Stimulated activated CD4-positive, alpha-beta T cell treated with anti-CD3 and anti-CD28 coated beads, Interleukin-1b, Interleukin-23, amount 100 ng/mL, for 4 hours (primary cell): ENCODE data around the gene INPP5A.

Experiments used
- DNase-seq, 2 donors: peaks; one replicate each; pipeline ENCODE4 v3.0.0-alpha.2; 2020; ENCODE audit warnings: low read depth in 2 of 2

Gene INPP5A

DNA sequence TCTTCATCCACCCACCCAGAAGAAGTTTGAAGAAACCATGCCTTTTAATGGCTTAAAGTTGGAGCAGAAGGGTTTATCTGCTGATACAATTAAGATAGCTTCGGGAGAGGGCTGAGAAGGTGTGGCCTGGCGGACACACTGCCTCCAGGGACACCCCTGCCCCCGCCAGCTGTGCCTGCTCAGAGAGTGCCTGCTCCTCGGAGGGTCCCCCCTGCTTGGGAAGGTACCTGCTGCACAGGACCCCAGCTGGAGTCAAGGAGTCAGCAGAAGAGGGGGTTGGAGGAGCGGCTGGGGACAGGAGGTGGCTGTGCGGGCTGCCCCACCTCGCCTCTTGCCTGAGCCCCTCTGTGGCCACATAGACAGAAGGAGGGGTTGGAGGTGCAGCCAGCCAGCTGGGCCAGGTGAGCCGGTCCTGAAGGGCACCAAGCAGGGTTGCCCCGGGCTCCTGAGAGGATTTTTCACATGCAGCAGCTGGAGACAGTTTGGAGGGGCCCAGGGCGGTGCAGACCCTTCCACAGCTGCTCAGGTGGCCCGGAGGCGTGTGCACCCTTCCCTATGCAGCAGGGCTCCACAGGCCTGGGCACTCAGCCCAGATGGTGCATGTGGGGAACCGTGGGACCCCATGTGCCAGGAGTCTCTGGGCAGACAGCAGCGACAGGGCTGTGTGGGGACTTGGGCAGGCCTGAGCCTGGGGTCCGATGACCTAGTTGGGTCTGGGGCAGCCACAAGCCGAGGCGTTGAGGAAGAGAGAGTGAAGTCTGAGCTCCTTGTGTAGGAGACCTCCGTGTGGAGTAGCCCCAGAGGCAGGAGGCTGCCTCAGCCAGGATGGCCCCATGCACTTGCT lies 118.9 kb downstream of the INPP5A start:
- no peak for DNase-seq

DNA sequence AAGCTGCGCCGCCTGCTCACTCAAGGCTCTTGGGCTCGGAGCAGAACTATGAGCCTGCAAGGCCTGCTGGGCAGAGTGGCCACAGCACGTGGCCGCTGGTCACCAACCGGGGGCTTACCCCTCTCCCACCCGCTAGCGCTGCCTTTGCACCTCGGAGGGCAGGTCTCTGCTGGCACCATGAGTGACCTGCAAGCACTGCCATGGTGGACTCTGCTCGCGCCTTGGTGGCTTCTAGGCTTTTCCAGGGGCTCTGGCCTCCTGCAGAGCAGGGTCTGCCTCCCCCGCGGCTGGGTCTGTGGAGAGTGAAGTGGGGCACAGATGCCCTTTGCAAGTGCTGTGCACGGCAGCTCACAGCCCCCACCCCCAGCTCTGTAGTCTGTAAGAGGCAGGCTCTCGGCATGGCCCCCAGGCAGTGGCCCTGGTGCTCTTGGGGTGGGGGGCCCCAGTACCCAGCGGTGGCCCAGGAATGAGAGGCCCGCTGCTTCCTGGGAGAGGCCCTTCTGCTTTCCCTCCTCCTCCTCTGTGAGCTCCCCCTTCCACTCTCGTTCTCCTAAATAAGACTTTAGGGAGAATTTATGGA lies 119.6 kb downstream of the INPP5A start:
- no peak for DNase-seq

DNA sequence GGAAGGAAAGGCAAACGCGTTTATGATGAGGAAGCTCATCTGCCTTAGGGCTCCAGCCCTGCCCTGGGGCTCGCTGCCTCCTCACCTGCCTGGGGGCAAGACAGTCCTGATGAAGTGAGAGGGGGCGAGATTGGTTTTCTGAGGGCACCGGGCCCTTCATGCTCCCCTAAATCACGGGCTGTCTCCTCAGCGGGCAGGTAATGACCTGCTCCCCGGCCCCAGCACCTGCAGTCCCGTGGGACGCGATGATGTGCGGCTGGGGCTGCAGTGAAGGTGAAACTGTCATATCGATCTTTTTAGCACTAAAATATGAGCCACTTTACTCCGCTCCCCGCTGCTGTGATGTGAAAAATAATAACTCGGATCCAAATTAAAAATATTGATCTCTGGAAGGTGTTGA lies 120.2 kb downstream of the INPP5A start:
- no peak for DNase-seq

DNA sequence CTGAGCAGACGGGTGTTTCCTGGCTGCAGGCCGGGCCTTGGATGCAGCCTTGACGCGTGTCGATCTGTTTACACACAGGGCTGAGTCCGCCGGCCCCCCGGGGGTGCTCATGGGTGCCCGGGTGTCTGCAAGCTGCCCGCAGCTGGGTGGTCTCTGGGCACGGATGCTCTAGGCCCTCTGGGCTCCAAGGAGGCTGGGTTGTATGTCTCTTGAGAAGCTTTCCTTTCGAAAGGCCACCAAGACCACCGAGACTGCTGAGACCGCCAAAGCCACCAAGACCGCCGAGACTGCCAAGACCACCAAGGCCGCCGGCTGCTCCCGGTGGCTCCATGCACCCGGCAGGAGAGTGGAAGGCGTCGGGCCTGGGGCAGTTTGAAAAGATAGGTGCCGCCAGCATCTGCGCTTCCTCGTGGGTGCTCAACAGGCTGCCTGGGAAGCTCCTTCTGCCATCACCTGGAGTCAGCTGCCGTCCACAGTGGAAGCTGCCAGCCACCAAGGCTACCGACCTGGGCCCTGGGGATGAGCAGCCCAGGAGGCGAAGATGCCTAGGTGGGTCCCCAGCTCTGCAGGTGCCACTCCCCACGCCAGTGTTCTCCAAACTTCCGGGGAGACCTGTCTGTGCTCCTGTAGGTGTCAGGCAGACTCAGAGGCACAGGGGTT lies 121.1 kb downstream of the INPP5A start:
- no peak for DNase-seq

DNA sequence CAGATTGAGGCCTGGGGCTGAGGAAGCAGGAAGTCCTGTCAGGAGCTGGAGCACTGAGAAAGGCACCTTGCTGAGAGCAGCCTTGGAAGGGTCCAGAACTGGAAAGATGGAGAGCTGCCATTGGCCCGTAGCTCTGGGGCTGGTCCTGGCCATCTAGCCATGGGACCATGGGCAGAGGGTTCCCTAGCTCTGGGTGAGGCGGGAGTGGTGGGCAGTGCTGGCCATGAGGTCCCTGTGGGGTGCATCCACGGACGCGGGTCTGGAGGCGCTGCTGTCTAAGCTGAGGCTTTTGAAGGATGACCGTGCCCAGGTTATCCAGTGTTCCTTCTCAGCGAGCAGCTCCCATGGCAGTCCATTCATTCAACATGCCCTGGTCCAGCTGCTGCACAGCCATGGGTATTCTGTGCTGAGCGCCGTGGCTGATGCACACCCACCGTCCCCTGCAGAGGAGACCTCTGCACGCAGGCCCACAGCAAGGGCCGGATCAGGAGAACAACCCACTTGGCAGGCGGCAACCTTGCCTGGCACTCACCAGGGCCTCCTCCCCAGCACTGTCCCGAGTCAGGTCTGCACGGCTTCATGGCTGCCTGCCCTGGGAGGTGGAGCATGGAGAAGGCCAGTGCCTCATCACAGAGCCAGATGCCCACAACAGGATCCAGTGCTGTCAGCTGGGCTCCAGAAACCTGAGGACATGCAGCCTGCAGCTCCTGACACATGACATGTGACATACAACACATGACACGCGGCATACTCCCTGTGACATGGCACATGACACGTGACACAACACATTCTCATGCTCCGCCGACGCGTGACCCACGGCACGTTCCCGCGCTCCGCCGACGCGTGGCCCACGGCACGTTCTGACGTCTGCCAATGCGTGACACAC lies 121.9 kb downstream of the INPP5A start:
- DNase-seq: no peak

DNA sequence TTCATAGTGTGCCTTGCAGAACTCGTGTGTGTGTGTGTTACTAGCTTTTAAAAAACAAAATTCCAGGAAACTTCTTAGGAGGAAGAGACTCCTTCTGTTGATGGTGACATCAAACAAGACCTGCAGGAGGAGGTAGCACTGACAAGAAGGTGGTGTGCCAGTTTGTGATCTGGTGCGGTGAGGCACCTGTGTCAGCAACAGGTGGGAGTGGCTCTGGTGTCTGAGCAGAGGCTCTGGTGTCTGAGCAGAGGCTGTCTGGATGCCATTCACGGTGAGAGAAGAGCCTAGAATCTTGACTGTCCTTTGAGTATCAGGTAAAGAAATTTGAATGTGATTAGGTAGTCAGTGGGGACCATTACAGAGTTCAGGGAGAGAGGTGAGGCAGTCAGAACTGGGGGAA lies 122.8 kb downstream of the INPP5A start:
- no peak for DNase-seq

DNA sequence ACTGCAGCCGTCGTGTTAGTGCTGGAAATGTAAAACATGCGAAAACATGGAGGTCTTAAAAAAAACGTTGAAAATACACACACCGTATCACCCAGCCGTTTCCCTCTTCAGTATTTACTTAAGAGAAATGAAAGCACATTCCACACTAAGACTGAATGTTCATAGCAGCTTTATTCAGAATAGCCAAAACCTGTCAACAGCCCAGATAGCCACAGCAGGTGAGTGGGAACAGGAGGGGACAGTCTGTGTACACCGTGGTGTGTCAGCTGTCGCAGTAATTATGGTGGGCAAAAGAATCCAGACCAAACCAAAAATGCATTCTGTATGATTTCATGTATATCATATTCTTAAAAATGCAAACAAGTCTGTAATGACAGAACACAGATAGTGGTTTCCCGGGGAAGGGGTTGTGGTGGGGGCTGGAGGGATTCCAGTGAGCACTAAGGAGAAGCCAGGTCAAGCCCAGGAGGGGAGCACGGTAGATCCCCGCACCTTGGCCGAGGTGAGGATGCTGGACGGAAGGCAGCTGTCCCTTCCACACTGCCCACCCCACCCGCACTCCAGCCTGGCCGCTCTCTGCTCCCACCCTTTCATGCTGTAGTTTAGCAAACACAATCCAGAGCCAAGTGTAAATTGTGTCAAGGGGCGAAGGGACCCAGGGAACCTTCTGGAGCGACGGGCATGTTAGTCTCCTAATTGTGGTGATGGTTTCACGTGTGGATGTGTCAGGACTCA lies 124.8 kb downstream of the INPP5A start:
- no peak for DNase-seq

DNA sequence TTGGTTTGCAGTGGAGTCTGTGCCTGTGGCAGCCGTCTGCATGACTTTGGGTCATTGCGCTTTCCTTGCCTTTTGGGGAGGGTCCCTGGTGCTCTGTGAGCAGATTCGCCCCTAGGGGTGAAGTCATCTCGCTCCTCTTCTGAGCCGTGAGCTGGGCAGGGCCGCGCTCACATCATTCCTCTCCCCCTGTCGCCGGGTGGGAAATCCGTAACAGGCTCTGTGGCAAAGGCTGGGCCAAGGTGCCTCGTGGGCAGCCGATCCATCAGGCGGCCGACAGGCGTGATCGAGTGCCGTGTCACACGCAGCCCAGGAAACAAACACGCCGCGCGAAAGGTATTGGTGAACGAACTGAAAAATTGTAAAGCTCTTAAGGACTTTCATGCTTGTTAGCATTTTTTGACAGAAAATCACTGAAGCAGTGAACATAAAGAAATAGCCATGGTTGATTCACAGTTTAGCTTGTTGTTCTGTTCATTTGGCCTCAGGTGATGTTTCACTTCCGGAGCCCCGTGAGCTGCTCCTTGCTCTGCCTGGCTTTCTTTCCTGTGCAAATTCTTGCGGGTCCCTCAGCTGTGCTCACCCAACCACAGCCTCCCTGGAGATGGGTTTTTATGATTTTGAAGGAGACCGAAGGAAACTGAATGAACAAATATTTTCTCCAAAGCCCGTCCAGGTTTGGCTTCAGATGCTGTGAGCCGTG lies 126.2 kb downstream of the INPP5A start:
- no peak for DNase-seq

DNA sequence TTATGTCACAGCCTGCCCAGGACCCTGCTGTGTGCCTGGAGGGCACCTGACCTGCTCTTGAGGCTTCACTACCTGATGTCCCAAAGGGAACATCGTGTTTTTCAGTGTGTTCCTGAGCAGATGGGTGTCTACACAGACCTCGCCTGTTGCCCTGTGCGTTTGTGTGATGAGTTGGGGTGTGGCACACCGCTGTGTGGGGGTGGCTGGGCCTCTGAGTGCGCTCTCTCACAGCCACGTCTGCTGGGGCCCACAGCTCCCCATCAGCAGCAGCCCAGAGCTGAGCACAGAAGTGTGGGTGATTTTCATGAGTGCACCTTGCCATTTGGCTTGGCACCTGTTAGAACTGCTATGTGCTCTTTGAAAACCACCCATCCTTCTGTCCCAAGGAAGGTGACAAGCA lies 126.8 kb downstream of the INPP5A start:
- no peak for DNase-seq

DNA sequence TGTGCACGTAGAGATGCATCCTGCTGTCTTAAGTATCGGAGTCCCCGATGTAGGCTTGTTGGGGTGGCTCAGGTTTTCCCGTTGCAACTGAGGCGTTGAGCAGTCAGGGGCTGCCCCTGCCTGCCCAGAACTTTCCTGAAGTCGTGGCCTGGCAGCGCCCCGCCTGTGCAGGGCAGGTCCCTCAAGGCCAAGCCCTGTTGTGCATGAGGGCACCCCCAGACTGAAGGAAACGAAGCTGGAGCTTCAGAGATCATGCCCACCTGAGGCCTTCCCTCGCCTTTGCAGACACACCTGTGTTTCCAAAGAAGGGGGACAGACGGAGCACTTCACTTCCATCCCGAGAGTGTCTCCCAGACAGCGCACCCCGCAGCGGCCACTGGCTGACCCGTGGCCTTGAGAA lies 127.3 kb downstream of the INPP5A start:
- no peak for DNase-seq

DNA sequence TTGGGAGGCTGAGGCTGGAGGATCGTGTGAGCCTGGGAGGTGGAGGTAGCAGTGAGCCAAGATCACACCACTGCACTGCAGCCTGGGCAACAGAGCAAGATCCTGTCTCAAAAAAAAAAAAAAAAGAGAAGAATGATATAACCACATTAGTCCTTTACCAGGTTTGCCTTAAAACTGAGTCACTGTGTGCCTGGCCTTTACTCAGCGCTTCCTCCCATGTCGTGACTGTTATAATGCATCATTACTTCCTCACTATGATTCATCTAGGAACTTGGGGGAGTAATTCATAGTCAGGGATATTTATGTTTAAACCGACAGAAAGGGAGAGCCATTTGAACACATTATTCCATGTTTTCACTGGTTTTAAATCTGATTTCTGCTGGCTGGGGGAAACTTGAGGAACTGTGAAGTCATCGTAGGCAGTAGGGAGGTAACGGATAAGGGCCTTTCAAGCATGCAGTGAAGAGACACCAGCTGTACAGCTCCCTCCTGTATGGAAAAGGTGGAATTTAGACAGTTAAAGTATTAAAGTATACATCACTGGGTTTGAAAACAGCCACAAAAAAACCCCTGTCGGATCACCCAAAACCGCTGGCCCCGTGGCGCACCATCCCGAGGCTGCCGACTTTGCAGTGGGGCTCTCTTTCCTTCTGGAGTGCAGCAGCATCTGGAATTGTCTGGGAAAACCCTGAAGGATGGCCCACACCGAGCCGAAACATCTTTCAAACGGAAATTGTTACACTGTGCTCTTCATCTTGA lies 128.5 kb downstream of the INPP5A start:
- no peak for DNase-seq

DNA sequence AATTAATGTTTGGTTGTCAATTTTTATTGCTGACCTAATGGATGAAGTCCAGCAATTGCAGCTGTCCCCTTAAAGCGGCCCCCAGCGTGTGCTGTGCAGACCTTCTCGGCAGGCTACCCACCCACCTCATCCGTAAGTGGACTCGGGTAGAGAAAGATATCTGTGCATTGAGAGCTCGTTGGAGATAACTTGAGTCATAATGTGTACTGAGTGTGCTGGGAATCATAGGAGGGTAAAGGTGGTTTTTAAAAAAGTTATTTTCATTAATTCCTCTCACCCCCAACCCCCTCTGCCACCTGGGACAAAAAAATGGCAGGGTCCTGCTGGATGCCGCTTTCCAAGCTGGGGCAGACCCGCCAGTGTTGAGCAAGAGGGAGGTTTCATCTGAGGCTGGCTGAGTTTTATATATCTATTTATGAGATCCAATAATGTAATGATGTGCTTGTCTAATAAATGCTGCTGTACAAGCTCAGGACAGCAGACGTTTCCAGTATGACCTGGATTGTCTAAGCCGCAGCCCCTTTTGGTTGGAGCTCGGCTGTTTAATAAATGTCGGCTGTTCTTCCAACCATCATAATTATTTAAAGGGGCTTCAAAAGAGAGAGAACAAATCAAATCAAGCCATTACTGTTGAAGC lies 129.2 kb downstream of the INPP5A start:
- DNase-seq: no peak

DNA sequence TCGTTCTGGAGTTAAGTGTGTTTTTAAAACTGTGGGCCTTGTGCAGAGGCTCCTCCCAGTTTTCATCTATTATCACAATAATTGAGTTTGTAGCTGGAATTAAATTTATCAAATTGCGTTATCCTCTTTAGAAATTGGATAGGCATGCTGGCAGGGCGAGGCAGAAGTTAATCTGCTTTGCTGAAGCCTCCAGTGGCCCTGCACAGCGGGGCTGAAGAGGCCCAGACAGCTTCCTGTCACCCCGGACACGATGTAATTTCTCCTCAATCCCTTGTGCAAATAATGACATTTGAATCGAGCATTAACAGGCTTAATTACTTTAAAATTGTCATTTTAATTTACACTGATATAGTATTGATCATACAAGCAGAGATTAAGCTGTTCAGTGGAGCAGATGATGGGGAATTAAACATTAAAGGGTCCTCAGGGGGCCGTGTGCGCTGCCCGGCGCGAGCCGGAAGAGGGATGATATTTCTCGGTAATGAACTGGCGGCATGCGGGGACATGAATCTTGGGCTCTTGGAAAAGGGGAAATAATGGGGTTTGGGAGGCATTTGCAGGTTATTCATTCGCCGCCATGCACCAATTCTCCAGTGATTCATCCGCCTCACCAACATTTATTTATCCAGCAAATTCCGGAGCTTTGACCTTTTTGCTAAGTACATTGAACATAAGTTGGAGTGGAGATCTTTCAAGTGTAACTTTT lies 129.9 kb downstream of the INPP5A start:
- no peak for DNase-seq

DNA sequence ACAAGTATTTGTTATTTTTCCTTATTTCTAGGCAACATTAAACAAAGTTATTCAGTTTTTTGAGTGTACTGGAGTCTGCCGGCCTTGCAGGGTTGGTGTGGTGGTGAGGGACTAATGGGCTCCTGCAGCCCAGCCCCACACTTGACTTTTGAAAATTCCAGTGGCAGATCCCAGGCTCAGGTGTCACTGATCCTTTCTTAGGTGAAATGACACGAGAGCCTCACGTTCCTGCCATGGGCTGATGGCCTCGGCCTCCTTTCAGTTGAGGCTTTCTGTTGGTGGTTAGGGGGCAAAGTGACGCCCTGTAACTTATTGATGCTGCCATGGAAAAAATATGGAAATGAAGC lies 130.4 kb downstream of the INPP5A start:
- no peak for DNase-seq

DNA sequence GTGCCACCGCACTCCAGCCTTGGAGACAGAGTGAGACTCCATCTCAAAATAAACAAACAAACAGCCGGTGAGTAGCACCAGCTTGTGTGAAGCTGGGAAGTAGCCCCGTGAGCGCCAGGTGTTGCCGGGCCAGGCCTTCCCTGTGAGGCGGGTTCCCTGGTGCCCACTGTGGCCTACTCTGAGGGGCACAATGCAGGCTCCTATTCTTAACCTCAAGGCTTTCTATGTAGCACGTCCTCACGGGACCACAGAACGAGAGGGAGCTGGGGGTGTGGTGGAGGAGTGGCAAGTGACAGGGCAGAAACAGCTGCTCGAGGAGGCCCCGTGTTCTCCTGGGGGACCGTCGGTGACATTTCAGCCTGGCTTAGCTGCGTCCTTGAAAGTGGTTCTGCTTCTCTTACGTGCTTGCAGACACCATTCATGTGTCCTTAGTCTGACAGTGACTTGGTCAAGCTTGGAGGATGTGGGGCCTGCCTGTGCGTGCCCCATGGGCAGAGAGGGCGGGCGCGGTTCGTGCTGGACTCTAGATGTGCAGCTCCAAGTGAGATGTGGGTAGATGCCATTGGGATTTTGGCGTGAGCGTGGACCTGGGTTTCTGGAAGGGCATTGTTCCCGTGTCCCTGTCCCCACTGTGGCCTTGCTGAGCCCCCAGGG lies 131.7 kb downstream of the INPP5A start:
- DNase-seq: no peak

DNA sequence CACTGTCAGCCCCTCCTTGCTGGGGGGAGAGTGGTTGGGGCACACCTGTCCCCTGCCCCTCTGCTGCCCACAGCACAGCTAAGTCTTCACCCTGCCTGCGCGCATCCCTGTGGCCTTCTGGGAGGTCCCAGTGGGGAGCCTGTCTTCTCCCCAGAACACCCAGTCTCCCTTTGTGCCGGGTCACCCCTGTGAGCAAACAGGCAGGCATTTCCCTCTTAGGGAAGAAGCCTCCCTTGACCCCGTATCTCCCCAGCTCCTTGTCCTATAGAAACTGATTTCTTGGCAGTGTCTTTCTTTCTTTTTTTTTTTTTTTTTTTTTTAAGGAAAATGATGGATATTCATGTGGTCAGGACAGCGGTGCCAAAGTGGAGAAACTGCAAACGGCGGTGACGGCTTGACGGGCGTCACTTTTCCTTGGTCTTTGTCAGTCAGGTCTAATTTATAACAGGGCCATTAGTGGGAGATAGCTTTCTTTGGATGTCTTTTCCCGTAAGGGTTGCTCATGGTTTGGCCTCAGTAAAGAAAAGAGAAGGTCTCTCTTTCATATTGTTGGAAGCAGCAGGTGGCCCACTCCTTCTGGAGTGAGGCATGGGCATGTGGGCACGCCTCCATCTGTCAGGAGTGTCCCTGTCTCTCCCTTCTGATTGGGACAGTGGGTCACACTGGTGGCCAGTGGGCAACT lies 133.1 kb downstream of the INPP5A start:
- DNase-seq: no peak

DNA sequence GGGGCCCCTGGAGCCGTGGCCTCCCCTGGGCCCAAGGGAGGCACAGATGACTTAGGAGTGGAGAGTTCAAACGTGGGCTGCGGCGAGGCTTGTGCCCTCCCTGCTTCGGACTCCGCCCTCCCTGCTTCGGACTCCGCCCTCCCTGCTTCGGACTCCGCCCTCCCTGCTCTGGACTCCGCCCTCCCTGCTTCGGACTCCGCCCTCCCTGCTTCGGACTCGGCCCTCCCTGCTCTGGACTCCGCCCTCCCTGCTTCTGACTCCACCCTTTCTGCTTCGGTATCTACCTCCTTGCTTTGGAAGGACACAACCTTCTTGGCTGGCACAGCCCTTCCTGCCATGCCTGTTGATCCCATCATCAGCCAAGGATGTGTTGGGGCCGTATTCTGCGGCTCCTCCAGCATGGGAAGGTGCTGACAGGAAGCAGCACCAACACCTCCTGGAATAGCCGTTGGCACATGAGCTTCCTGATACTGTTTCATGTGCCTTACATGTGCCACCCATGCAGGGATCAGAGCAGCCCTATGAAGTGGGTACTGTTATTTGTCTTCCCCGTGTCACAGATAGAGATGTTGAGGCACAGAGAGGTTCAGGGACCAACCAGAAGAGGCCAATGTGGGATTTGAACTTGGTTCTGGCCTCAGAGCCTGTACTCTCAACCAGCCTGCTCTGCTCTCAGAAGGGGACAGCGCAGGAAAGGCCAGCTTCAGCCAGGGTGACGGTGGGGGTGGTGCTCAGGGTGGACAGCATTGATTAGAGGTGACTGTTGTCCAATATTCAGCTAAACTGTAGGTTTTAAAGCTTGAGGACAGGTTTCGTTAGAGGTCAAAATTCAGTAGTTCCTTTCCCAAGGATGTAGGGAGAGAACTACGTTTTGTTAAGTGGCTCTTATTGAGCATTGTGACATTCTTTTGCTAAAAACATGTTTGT lies 133.9 kb downstream of the INPP5A start:
- no peak for DNase-seq
